GM23338 (cell line): ENCODE results near the gene RYR3. TPM values are rescaled to one million over a fixed set of nuclear protein-coding genes. Genes with fewer than 3 reads are reported as not detected.

ENCODE experiments used
- ATAC-seq: fragments of 200-7000 bp; cut with Tn5 transposase; 3 replicates; pipeline ENCODE4 v1.9.1; 2020
- DNase-seq: peaks from one replicate; pipeline ENCODE4 v3.0.0-alpha.2; 2015; ENCODE audit warnings: low spot score
- H2AFZ ChIP-seq: fragments of 200-600 bp; sonication (generic); 2 replicates; pipeline ENCODE4 v1.8.0; 2016; ENCODE audit warnings: antibody characterized with exemption, mild to moderate bottlenecking, moderate library complexity
- H3F3A ChIP-seq: fragments of 200-600 bp; sonication (generic); replicated peaks from 2 replicates; pipeline ENCODE4 v1.8.0; 2017; ENCODE audit warnings: antibody characterized with exemption, mixed run types, low read depth
- H3K27ac ChIP-seq: fragments of 200-600 bp; sonication (generic); 2 replicates; pipeline ENCODE4 v1.6.1; 2016; ENCODE audit warnings: low read depth
- H3K27me3 ChIP-seq: fragments of 200-600 bp; sonication (generic); 2 replicates; pipeline ENCODE4 v1.8.0; 2016; ENCODE audit warnings: mild to moderate bottlenecking, mixed run types, moderate library complexity; ENCODE audit not compliant: insufficient read depth
- H3K36me3 ChIP-seq: fragments of 200-600 bp; sonication (generic); 2 replicates; pipeline ENCODE4 v1.8.0; 2016; ENCODE audit warnings: mild to moderate bottlenecking; ENCODE audit not compliant: insufficient read depth
- H3K4me1 ChIP-seq: fragments of 200-600 bp; sonication (generic); 2 replicates; pipeline ENCODE4 v1.8.0; 2016; ENCODE audit warnings: mild to moderate bottlenecking, moderate library complexity; ENCODE audit not compliant: insufficient read depth
- H3K4me2 ChIP-seq: fragments of 200-600 bp; sonication (generic); 2 replicates; pipeline ENCODE4 v1.7.1; 2017; ENCODE audit warnings: mixed run types
- H3K4me3 ChIP-seq: fragments of 200-600 bp; sonication (generic); 2 replicates; pipeline ENCODE4 v1.6.1; 2016; ENCODE audit warnings: mixed run types
- H3K79me2 ChIP-seq: fragments of 200-600 bp; sonication (generic); replicated peaks from 2 replicates; pipeline ENCODE4 v1.8.0; 2017; ENCODE audit warnings: mild to moderate bottlenecking; ENCODE audit not compliant: insufficient read depth
- H3K9me2 ChIP-seq: fragments of 200-600 bp; sonication (generic); 2 replicates; pipeline ENCODE4 v1.8.0; 2017; ENCODE audit not compliant: insufficient read depth
- H4K20me1 ChIP-seq: fragments of 200-600 bp; sonication (generic); replicated peaks from 2 replicates; pipeline ENCODE4 v1.8.0; 2017; ENCODE audit warnings: mild to moderate bottlenecking; ENCODE audit not compliant: insufficient read depth
- H3K27ac Mint-ChIP-seq: 2 replicates; pipeline ENCODE4 v1.8.0; 2020; ENCODE audit warnings: inconsistent platforms, mild to moderate bottlenecking, moderate library complexity, mixed read lengths
- H3K27me3 Mint-ChIP-seq: 3 replicates; pipeline ENCODE4 v1.8.0; 2022; ENCODE audit warnings: low read depth, mild to moderate bottlenecking, moderate library complexity, mixed read lengths, inconsistent platforms; ENCODE audit not compliant: insufficient read depth, poor library complexity
- H3K36me3 Mint-ChIP-seq: 3 replicates; pipeline ENCODE4 v1.8.0; 2021; ENCODE audit warnings: low read depth, mild to moderate bottlenecking, inconsistent platforms, moderate library complexity, mixed read lengths
- H3K4me1 Mint-ChIP-seq: 3 replicates; pipeline ENCODE4 v1.8.0; 2020; ENCODE audit warnings: mild to moderate bottlenecking, inconsistent platforms, mixed read lengths
- H3K4me3 Mint-ChIP-seq: 3 replicates; pipeline ENCODE4 v1.8.0; 2021; ENCODE audit warnings: moderate library complexity, mild to moderate bottlenecking, inconsistent platforms, mixed read lengths
- H3K9me3 Mint-ChIP-seq: 3 replicates; pipeline ENCODE4 v1.8.0; 2020; ENCODE audit warnings: moderate library complexity, mild to moderate bottlenecking, inconsistent platforms, mixed read lengths
- CREB1 ChIP-seq: fragments of 250-450 bp; sonication (Bioruptor Pico); IDR thresholded peaks from 2 replicates; pipeline ENCODE4 v1.5.0; 2020; ENCODE audit warnings: low read depth, mild to moderate bottlenecking, moderate library complexity
- CTCF ChIP-seq, 2 experiments: fragments of 200-600 bp in 1 of 2; sonication (generic) in 1 of 2; conservative IDR thresholded peaks; 2 replicates each; pipeline versions ENCODE4 v1.5.1 to v1.6.1; 2016 to 2017; ENCODE audit warnings: antibody characterized with exemption in 2 of 2, low read depth in 2 of 2, mild to moderate bottlenecking in 2 of 2, moderate library complexity in 1 of 2
- ETS1 ChIP-seq: IDR thresholded peaks from 2 replicates; pipeline ENCODE4 v1.6.1; 2016; ENCODE audit warnings: antibody characterized with exemption
- EZH2 ChIP-seq: fragments of 200-600 bp; sonication (generic); IDR thresholded peaks from one replicate; pipeline ENCODE4 v1.8.0; 2017; ENCODE audit warnings: antibody characterized with exemption, mild to moderate bottlenecking, low read depth; ENCODE audit not compliant: unreplicated experiment
- EZH2phosphoT487 ChIP-seq: fragments of 200-600 bp; sonication (generic); IDR thresholded peaks from one replicate; pipeline ENCODE4 v1.8.1; 2018; ENCODE audit warnings: antibody characterized with exemption; ENCODE audit not compliant: unreplicated experiment
- JUNB ChIP-seq: IDR thresholded peaks from one replicate; pipeline ENCODE4 v1.6.1; 2016; ENCODE audit warnings: antibody characterized with exemption; ENCODE audit not compliant: unreplicated experiment
- NANOG ChIP-seq: IDR thresholded peaks from 2 replicates; pipeline ENCODE4 v1.6.1; 2016; ENCODE audit warnings: antibody characterized with exemption, borderline replicate concordance
- POLR2AphosphoS5 ChIP-seq: IDR thresholded peaks from 2 replicates; pipeline ENCODE4 v1.6.1; 2016; ENCODE audit warnings: antibody characterized with exemption, low read depth
- STAT1 ChIP-seq: IDR thresholded peaks from one replicate; pipeline ENCODE4 v1.6.1; 2016; ENCODE audit warnings: antibody characterized with exemption; ENCODE audit not compliant: unreplicated experiment
- ZNF114 ChIP-seq: fragments of 250-450 bp; sonication (Bioruptor Pico); IDR thresholded peaks from 2 replicates; pipeline ENCODE4 v1.5.0; 2020; ENCODE audit warnings: mild to moderate bottlenecking, moderate library complexity
- ZNF331 ChIP-seq: fragments of 250-450 bp; sonication (Bioruptor Pico); IDR thresholded peaks from 2 replicates; pipeline ENCODE4 v1.5.0; 2020; ENCODE audit warnings: low read depth, mild to moderate bottlenecking, moderate library complexity
- ZNF462 ChIP-seq: fragments of 250-450 bp; sonication (Bioruptor Pico); IDR thresholded peaks from 2 replicates; pipeline ENCODE4 v1.5.0; 2020; ENCODE audit warnings: mild to moderate bottlenecking, moderate library complexity
- polyA plus RNA-seq: library from polyadenylated mRNA; unstranded; fragments of >200 nt; fragmentation: Nextera tagmentation; extraction: Ambion mirVana; gene quantifications from 2 replicates; pipeline ENCODE4 v1.2.1, GENCODE V29; 2016
- total RNA-seq: library from RNA; depleted of rRNA; stranded (reverse); fragments of >200 nt; shearing (Covaris generic); gene quantifications from 2 replicates; pipeline ENCODE4 v1.2.3, GENCODE V29; 2014
- TF ChIP-seq, protein P1 (sequence below): IDR thresholded peaks from one replicate; pipeline ENCODE4 v1.6.1; 2018; ENCODE audit warnings: antibody characterized with exemption; ENCODE audit not compliant: unreplicated experiment

RYR3 gene
- total and polyA plus RNA-seq, 2 experiments from 2014 or later, result 1.1 to 1.2 TPM

DNA sequence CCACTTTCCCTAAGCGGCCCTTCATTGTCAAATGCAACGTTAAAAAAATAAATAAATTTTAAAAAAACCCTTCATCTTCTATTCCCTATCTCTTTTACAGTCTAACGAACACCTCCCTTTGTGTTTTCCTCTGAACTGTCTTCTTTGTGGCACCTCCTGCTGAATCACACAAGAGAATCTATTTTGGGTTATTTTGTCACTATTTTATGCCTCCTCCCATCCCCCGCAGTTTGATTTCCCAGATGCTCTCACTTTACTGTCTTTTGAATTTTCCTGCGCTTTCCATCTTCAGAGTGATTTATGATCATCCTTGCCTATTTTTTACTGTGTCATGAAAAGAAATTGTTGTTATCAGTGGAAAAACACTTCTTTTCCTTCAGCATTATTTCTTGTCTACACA is 32.5 kb downstream of the RYR3 start:
- no peak for ATAC-seq
- H3K36me3 ChIP-seq, result no peaks in the 10 kb centered on the region
- Mint-ChIP-seq H3K27ac (no peak overlapping the region), H3K36me3 (0 out of 3 replicates have a peak, but pooled peaks cover 3% of the 10 kb centered on the region), H3K4me3 (no peak overlapping the region), H3K27me3 (peaks cover 2% of the 10 kb centered on the region), H3K9me3 (peaks cover 5% of the 10 kb centered on the region; the same call in 2 of the 3 replicates), H3K4me1 (peaks cover 7% of the 10 kb centered on the region)
- no peaks in the 10 kb centered on the region for H4K20me1 ChIP-seq
- H3K79me2 ChIP-seq, result no peaks in the 10 kb centered on the region
- no peaks in the 10 kb centered on the region for H3K4me1 ChIP-seq
- no peaks in the 10 kb centered on the region for H3K27me3 ChIP-seq
- no peak overlapping the region for H2AFZ ChIP-seq
- H3F3A ChIP-seq, result no peaks in the 10 kb centered on the region
- no peak overlapping the region for H3K27ac ChIP-seq
- DNase-seq, result no peak
- no peak overlapping the region for H3K4me3 ChIP-seq
- no peaks in the 10 kb centered on the region for H3K9me2 ChIP-seq
- no peak for TF ChIP-seq CTCF (conservative IDR thresholded peaks at IDR 0.05; ENCODE audit: low read depth in 2 of 2)
- TF ChIP-seq STAT1, result no peak
- TF ChIP-seq JUNB, result no peak
- no peak for TF ChIP-seq ZNF331
- no peak for TF ChIP-seq EZH2phosphoT487
- TF ChIP-seq POLR2AphosphoS5, result no peak
- TF ChIP-seq, protein P1, sequence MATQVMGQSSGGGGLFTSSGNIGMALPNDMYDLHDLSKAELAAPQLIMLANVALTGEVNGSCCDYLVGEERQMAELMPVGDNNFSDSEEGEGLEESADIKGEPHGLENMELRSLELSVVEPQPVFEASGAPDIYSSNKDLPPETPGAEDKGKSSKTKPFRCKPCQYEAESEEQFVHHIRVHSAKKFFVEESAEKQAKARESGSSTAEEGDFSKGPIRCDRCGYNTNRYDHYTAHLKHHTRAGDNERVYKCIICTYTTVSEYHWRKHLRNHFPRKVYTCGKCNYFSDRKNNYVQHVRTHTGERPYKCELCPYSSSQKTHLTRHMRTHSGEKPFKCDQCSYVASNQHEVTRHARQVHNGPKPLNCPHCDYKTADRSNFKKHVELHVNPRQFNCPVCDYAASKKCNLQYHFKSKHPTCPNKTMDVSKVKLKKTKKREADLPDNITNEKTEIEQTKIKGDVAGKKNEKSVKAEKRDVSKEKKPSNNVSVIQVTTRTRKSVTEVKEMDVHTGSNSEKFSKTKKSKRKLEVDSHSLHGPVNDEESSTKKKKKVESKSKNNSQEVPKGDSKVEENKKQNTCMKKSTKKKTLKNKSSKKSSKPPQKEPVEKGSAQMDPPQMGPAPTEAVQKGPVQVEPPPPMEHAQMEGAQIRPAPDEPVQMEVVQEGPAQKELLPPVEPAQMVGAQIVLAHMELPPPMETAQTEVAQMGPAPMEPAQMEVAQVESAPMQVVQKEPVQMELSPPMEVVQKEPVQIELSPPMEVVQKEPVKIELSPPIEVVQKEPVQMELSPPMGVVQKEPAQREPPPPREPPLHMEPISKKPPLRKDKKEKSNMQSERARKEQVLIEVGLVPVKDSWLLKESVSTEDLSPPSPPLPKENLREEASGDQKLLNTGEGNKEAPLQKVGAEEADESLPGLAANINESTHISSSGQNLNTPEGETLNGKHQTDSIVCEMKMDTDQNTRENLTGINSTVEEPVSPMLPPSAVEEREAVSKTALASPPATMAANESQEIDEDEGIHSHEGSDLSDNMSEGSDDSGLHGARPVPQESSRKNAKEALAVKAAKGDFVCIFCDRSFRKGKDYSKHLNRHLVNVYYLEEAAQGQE, result no peak
- TF ChIP-seq CREB1 (CRISPR knock-in tag), result no peak
- TF ChIP-seq NANOG, result no peak
- no peak for TF ChIP-seq ZNF462 (CRISPR knock-in tag)
- TF ChIP-seq ETS1, result no peak
- TF ChIP-seq EZH2, result no peak
- no peak for TF ChIP-seq ZNF114
- H3K4me2 ChIP-seq, result no peak overlapping the region
